Measurements from ENCODE around the gene PRRT3. TPM values are rescaled to one million over a fixed set of nuclear protein-coding genes. Genes with fewer than 3 reads are reported as not detected.

PRRT3 gene
- total RNA-seq, 4 donors from 2014 or later = 0.82 to 2.4 (median 1.0) TPM

DNA sequence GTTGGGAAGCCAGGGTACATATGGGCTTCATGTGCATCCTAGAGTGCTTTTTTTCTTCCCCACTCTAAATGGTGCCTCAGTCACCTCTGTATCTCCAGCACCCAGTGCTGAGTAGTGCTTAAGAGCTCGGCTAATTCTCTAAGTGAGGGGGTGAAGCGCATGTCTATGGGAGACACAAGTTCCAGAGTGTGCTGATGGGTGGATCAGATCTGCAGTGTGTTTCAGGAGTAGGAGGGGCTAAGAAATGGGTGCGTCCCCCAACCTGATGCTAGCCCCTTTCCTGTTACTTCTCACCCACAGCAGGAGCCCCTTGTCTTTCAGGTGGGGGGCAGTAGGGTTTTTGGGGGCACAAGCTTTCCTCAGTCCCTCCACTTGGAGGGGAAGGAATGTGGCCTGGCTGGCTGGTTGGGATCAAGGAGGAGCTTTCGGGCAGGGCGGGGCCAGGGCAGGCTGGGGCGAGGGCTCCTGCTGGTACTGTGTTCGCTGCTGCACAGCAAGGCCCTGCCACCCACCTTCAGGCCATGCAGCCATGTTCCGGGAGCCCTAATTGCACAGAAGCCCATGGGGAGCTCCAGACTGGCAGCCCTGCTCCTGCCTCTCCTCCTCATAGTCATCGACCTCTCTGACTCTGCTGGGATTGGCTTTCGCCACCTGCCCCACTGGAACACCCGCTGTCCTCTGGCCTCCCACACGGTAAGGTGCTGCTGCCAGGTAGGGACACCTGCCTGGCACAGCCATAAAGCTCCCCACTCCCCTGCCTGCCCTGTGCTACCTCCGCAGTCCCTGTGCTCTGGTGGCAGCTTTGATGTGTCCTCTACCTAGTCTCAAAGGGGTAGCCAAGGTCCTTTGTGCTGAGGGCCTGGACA is 49.6 kb downstream of the PRRT3 start, which contains the start of gene IL17RE:
Gene IL17RE (plus strand): TSS at position 477 of the 866 bp plus-strand sequence. CDS start 85 bp downstream, at position 562.
- TF ChIP-seq, protein P1, sequence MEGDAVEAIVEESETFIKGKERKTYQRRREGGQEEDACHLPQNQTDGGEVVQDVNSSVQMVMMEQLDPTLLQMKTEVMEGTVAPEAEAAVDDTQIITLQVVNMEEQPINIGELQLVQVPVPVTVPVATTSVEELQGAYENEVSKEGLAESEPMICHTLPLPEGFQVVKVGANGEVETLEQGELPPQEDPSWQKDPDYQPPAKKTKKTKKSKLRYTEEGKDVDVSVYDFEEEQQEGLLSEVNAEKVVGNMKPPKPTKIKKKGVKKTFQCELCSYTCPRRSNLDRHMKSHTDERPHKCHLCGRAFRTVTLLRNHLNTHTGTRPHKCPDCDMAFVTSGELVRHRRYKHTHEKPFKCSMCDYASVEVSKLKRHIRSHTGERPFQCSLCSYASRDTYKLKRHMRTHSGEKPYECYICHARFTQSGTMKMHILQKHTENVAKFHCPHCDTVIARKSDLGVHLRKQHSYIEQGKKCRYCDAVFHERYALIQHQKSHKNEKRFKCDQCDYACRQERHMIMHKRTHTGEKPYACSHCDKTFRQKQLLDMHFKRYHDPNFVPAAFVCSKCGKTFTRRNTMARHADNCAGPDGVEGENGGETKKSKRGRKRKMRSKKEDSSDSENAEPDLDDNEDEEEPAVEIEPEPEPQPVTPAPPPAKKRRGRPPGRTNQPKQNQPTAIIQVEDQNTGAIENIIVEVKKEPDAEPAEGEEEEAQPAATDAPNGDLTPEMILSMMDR (IDR thresholded peaks at IDR 0.05; ENCODE audit: low read depth) = no peak

GRCh38 chr3:9901967-9902366 is 50.2 kb downstream of the PRRT3 start:
- TF ChIP-seq, protein P1 (IDR thresholded peaks at IDR 0.05; ENCODE audit: low read depth) = no peak

GRCh38 chr3:9899289-9899791 is 52.9 kb downstream of the PRRT3 start:
- TF ChIP-seq, protein P1 (IDR thresholded peaks at IDR 0.05; ENCODE audit: low read depth) = no peak

GRCh38 chr3:9898467-9899241 is 53.6 kb downstream of the PRRT3 start:
- TF ChIP-seq, protein P1 (IDR thresholded peaks at IDR 0.05; ENCODE audit: low read depth) = no peak

- TF ChIP-seq, protein P1 (IDR thresholded peaks at IDR 0.05; ENCODE audit: low read depth) = no peak
Measured at GRCh38 chr3:9897408-9898372, 54.5 kb downstream of the PRRT3 start.

Small RNAs within 50 kb of the gene (small RNA-seq; reads per million reads assigned to genes)
- not detected for gene CYCSP10
- not detected for gene RNU6-882P

Other genes starting within 250 kb of the PRRT3 start
- gene CPNE9, start 248.6 kb downstream of the PRRT3 start, total RNA-seq = 1 to 10 TPM in 1 of 4 donors, not detected in 3; 2.0 TPM
- 10 to 100 TPM; 11.3 to 18.8 (median 14.5) TPM for gene BRPF1, start 220.7 kb downstream of the PRRT3 start, total RNA-seq
- gene OGG1, start 202.5 kb downstream of the PRRT3 start, total RNA-seq = 10 to 100 TPM; 16.0 to 23.0 (median 19.3) TPM
- gene CAMK1, start 182.5 kb downstream of the PRRT3 start, total RNA-seq = 100 to 1,000 TPM in 1 of 4 donors, 10 to 100 TPM in 3; 57.0 to 122 (median 66.6) TPM
- gene TADA3, start 159.9 kb downstream of the PRRT3 start, total RNA-seq = 10 to 100 TPM; 32.1 to 69.6 (median 58.9) TPM
- 100 to 1,000 TPM in 3 of 4 donors, 10 to 100 TPM in 1; 85.4 to 174 (median 158) TPM for gene ARPC4, start 159.3 kb downstream of the PRRT3 start, total RNA-seq
- 100 to 1,000 TPM in 1 of 4 donors, 10 to 100 TPM in 3; 36.5 to 125 (median 70.0) TPM for gene TTLL3, start 142.1 kb downstream of the PRRT3 start, total RNA-seq
- 10 to 100 TPM; 28.9 to 40.1 (median 33.8) TPM for gene RPUSD3, start 108.4 kb downstream of the PRRT3 start, total RNA-seq
- gene CIDEC, start 72.2 kb downstream of the PRRT3 start, total RNA-seq = 1,000 to 10,000 TPM in 2 of 4 donors, 100 to 1,000 TPM in 2; 684 to 1,626 (median 1,205) TPM
- 10 to 100 TPM; 53.7 to 83.8 (median 60.2) TPM for gene JAGN1, start 61.8 kb downstream of the PRRT3 start, total RNA-seq
- gene IL17RE, start 49.6 kb downstream of the PRRT3 start, total RNA-seq = 10 to 100 TPM in 3 of 4 donors, 1 to 10 TPM in 1; 5.9 to 27.9 (median 14.2) TPM
- gene IL17RC, start 35.3 kb downstream of the PRRT3 start, total RNA-seq = 10 to 100 TPM; 26.3 to 99.3 (median 82.1) TPM
- 10 to 100 TPM; 30.2 to 45.6 (median 35.5) TPM for gene CRELD1, start 18.6 kb downstream of the PRRT3 start, total RNA-seq
- 100 to 1,000 TPM in 1 of 4 donors, 10 to 100 TPM in 3; 71.6 to 103 (median 90.8) TPM for gene EMC3, start 34.4 kb upstream of the PRRT3 start, total RNA-seq
- gene FANCD2, start 74.0 kb upstream of the PRRT3 start, total RNA-seq = 10 to 100 TPM in 2 of 4 donors, 1 to 10 TPM in 2; 1.5 to 12.2 (median 7.2) TPM
- not detected for gene FANCD2OS, start 155.8 kb upstream of the PRRT3 start, total RNA-seq
- 100 to 1,000 TPM in 3 of 4 donors, 10 to 100 TPM in 1; 79.3 to 163 (median 119) TPM for gene BRK1, start 163.3 kb upstream of the PRRT3 start, total RNA-seq
- 10 to 100 TPM; 23.8 to 37.5 (median 30.4) TPM for gene VHL, start 189.4 kb upstream of the PRRT3 start, total RNA-seq
- 10 to 100 TPM in 3 of 4 donors, 1 to 10 TPM in 1; 6.8 to 20.5 (median 13.7) TPM for gene IRAK2, start 212.5 kb upstream of the PRRT3 start, total RNA-seq